Thyroid gland (tissue), 4 donors: ENCODE data around the gene MRC2. TPM values are rescaled to one million over a fixed set of nuclear protein-coding genes. Genes with fewer than 3 reads are reported as not detected.

Source experiments
- DNase-seq, 2 donors: peaks; one replicate each; pipeline ENCODE4 v3.0.0-alpha.2; 2019
- H3K27ac ChIP-seq, 3 donors: fragments of 200-600 bp; sonication (generic); 1 replicate in 2 of 3; 2 replicates in 1 of 3; pipeline ENCODE4 v1.5.1; 2016 to 2019; ENCODE audit warnings: mild to moderate bottlenecking in 1 of 3, moderate library complexity in 1 of 3
- H3K27me3 ChIP-seq: fragments of 200-600 bp; sonication (generic); one replicate; pipeline ENCODE4 v1.5.1; 2019
- H3K36me3 ChIP-seq, 2 donors: fragments of 200-600 bp; sonication (generic); one replicate each; pipeline ENCODE4 v1.5.1; 2016 to 2019
- H3K4me1 ChIP-seq, 2 donors: fragments of 200-600 bp; sonication (generic); one replicate each; pipeline ENCODE4 v1.5.1; 2017 to 2019
- H3K4me3 ChIP-seq, 3 donors: fragments of 200-600 bp; sonication (generic); replicated peaks in 1 of 3; 1 replicate in 2 of 3; 2 replicates in 1 of 3; pipeline ENCODE4 v1.5.1; 2016; ENCODE audit warnings: mild to moderate bottlenecking in 1 of 3
- H3K9me3 ChIP-seq: fragments of 200-600 bp; sonication (generic); one replicate; pipeline ENCODE4 v1.5.1; 2017
- POLR2A ChIP-seq, 2 donors: fragments of 450-650 bp; IDR thresholded peaks; one replicate each; pipeline ENCODE4 v1.6.1; 2017; ENCODE audit warnings: antibody characterized with exemption in 2 of 2, mild to moderate bottlenecking in 2 of 2, moderate library complexity in 1 of 2
- WGBS, 2 donors: methylation state at CpG; one replicate each; pipeline ENCODE4 v1.1.5; 2017; 5-methylcytosine and 5-hydroxymethylcytosine counted together
- intact Hi-C: fragments of 100-400 bp; cut with DNase I; formaldehyde crosslinking; loops from one replicate; pipeline ENCODE4 v1.15.1; 2023
- total RNA-seq, 4 donors: library from RNA; depleted of rRNA; stranded (reverse); fragments of >200 nt; gene quantifications; one replicate each; pipeline ENCODE4 v1.2.3, GENCODE V29; 2016
- TF ChIP-seq, protein P1 (sequence below), 6 experiments: fragments of 200-600 bp in 3 of 6; fragments of 450-650 bp in 3 of 6; sonication (generic) in 3 of 6; IDR thresholded peaks; one replicate each; pipeline ENCODE4 v1.5.1; 2016 to 2019; ENCODE audit warnings: antibody characterized with exemption in 6 of 6, mild to moderate bottlenecking in 2 of 6, inconsistent platforms in 1 of 6, moderate library complexity in 1 of 6

MRC2 gene
- total RNA-seq, 4 donors from 2014 or later: 7.9 to 15.2 (median 10.9) TPM

GRCh38 chr17:62707425-62707739 lies 79.9 kb downstream of the MRC2 start:
- peaks cover 0 to 12% of the 10 kb centered on the region in 2 donors for H3K4me1 ChIP-seq
- no peak for DNase-seq
- H3K9me3 ChIP-seq: no peaks in the 10 kb centered on the region
- no peak overlapping the region for H3K27ac ChIP-seq
- no peaks in the 10 kb centered on the region for H3K27me3 ChIP-seq
- TF ChIP-seq, protein P1, sequence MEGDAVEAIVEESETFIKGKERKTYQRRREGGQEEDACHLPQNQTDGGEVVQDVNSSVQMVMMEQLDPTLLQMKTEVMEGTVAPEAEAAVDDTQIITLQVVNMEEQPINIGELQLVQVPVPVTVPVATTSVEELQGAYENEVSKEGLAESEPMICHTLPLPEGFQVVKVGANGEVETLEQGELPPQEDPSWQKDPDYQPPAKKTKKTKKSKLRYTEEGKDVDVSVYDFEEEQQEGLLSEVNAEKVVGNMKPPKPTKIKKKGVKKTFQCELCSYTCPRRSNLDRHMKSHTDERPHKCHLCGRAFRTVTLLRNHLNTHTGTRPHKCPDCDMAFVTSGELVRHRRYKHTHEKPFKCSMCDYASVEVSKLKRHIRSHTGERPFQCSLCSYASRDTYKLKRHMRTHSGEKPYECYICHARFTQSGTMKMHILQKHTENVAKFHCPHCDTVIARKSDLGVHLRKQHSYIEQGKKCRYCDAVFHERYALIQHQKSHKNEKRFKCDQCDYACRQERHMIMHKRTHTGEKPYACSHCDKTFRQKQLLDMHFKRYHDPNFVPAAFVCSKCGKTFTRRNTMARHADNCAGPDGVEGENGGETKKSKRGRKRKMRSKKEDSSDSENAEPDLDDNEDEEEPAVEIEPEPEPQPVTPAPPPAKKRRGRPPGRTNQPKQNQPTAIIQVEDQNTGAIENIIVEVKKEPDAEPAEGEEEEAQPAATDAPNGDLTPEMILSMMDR (IDR thresholded peaks at IDR 0.05): no peak
- no peak for TF ChIP-seq POLR2A (IDR thresholded peaks at IDR 0.05)
- no peak overlapping the region for H3K4me3 ChIP-seq
- 92 to 98% methylated on average over 9 of the region's 9 CpGs for WGBS, 2 donors
- intact Hi-C loops: no loop called here
- no peaks in the 10 kb centered on the region for H3K36me3 ChIP-seq

DNA sequence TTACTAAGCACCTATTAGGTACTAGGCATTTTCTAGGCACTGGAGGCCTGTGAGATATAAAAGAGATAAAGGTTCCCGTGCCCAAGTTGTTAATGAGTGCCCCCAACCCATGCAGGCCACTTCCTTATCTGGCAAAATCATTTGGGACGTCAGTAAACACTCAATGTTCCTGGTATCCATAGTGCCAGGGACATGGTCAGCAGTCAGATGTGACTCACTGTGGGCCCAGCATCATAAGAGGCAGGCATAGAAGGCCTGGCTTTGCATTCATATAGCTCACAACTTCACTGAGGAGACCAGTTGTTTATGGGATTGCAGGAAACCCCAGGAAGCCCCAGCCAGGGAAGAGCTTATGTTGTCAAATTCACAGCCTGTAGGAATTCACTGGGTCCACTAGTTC lies 81.1 kb downstream of the MRC2 start:
- H3K27ac ChIP-seq: no peak overlapping the region
- H3K27me3 ChIP-seq: no peaks in the 10 kb centered on the region
- intact Hi-C loops: no loop called here
- peaks cover 0 to 7% of the 10 kb centered on the region in 2 donors for H3K4me1 ChIP-seq
- TF ChIP-seq, protein P1 (IDR thresholded peaks at IDR 0.05): no peak
- TF ChIP-seq POLR2A (IDR thresholded peaks at IDR 0.05): no peak
- no peaks in the 10 kb centered on the region for H3K9me3 ChIP-seq
- H3K36me3 ChIP-seq: no peaks in the 10 kb centered on the region
- no peak for DNase-seq
- 84 to 86% methylated on average over 2 of the region's 2 CpGs for WGBS, 2 donors
- no peak overlapping the region for H3K4me3 ChIP-seq

DNA sequence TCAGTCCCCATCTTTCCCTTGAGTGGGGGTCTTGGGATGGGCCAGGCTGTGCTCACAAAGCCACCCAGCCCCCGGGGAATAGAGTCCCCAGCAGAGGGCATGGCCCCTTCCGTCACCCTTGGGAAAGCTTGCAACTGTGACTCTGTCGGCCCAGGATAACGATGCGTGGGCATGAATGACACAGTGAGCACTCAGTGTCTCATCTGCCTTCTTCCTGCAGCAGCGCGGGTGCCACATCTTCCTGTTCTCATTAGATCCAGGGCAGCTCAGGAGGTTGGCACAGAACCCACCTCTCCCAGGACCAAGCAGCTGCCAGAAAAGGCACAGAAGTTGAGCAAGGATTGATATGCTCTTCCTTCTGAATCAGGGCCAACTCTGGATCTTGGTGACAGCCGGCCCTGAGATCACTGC lies 84.7 kb downstream of the MRC2 start:
- TF ChIP-seq, protein P1 (IDR thresholded peaks at IDR 0.05): no peak
- no peak for TF ChIP-seq POLR2A (IDR thresholded peaks at IDR 0.05)
- intact Hi-C loops: no loop called here
- WGBS, 2 donors: 79 to 84% methylated on average over 8 of the region's 8 CpGs
- Histone ChIP-seq H3K4me1 (no peaks in the 10 kb centered on the region), H3K27ac (no peak overlapping the region), H3K9me3 (no peaks in the 10 kb centered on the region), H3K36me3 (no peaks in the 10 kb centered on the region), H3K4me3 (no peak overlapping the region), H3K27me3 (no peaks in the 10 kb centered on the region)
- DNase-seq: no peak

DNA sequence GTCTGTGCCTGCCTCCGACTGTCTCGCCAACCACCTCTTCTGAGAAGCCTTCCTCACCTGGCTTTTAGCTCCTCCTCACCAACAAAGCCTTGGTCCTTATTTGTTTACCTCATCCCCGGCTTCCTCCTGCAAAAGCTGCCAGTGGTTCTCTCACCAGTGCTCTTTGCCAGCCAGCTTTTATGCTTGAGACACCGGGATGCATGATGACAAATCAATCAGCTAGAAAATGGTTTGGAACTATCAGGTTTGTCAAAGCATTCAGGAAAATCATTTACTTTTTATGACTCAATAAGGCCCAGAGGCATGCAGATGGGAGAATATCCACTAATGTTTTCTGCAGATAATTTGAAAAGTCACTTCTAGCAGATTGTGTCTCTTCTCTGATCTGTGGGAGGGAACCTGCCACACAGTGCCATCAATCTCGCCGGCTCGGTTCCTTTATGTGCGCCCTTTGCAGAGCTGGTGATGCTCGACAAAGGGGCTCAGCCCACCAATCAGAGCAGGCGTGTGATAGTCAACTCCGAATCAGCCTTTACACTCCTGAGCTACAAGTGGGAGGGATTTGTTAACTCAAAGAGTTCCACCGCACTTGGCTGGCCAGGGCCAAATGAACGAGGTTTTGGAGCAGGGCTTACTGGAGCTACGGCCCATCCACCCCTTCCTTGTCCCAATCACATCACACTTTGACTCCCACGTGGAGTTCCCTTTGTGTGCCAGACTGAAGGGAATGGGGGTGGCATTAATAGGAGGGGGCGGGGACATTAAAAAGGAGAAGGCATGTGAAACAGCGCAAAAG lies 85.8 kb downstream of the MRC2 start:
- no peak overlapping the region for H3K27ac ChIP-seq
- no peak overlapping the region for H3K4me3 ChIP-seq
- no peaks in the 10 kb centered on the region for H3K27me3 ChIP-seq
- H3K4me1 ChIP-seq: no peaks in the 10 kb centered on the region
- TF ChIP-seq, protein P1 (IDR thresholded peaks at IDR 0.05): no peak
- TF ChIP-seq POLR2A (IDR thresholded peaks at IDR 0.05): no peak
- intact Hi-C loops: no loop called here
- no peaks in the 10 kb centered on the region for H3K36me3 ChIP-seq
- 83 to 85% methylated on average over 17 of the region's 17 CpGs for WGBS, 2 donors
- DNase-seq: no peak
- no peaks in the 10 kb centered on the region for H3K9me3 ChIP-seq

GRCh38 chr17:62714016-62714777 lies 86.7 kb downstream of the MRC2 start:
- no peaks in the 10 kb centered on the region for H3K36me3 ChIP-seq
- WGBS, 2 donors: 65 to 68% methylated on average over 8 of the region's 8 CpGs
- intact Hi-C loops: no loop called here
- H3K9me3 ChIP-seq: no peaks in the 10 kb centered on the region
- H3K27me3 ChIP-seq: no peaks in the 10 kb centered on the region
- H3K4me1 ChIP-seq: no peaks in the 10 kb centered on the region
- no peak overlapping the region for H3K27ac ChIP-seq
- TF ChIP-seq, protein P1 (IDR thresholded peaks at IDR 0.05): no peak
- TF ChIP-seq POLR2A (IDR thresholded peaks at IDR 0.05): no peak
- DNase-seq: no peak
- H3K4me3 ChIP-seq: no peak overlapping the region
